Tibial nerve (tissue), 4 donors: ENCODE results near the gene AURKA.

Experiments used
- CTCF ChIP-seq, 5 experiments: fragments of 200-600 bp in 3 of 5; fragments of 450-650 bp in 2 of 5; sonication (generic) in 3 of 5; IDR thresholded peaks; one replicate each; pipeline ENCODE4 v1.5.1; 2016 to 2019; ENCODE audit warnings: antibody characterized with exemption in 5 of 5, mild to moderate bottlenecking in 3 of 5, moderate library complexity in 2 of 5
- EP300 ChIP-seq, 2 donors: sonication (generic); formaldehyde crosslinking; IDR thresholded peaks; one replicate each; pipeline ENCODE4 v1.6.1; 2017; ENCODE audit warnings: antibody characterized with exemption in 2 of 2, mild to moderate bottlenecking in 1 of 2
- POLR2A ChIP-seq, 2 donors: fragments of 450-650 bp; IDR thresholded peaks; one replicate each; pipeline ENCODE4 v1.6.1; 2017; ENCODE audit warnings: antibody characterized with exemption in 2 of 2, mild to moderate bottlenecking in 2 of 2, moderate library complexity in 2 of 2

GRCh38 chr20:56417402-56417801, 25.4 kb upstream of the AURKA start:
- TF ChIP-seq CTCF (IDR thresholded peaks at IDR 0.05): no peak
- no peak for TF ChIP-seq EP300 (IDR thresholded peaks at IDR 0.05)
- TF ChIP-seq POLR2A (IDR thresholded peaks at IDR 0.05): no peak
